HL-60 (cell line): ENCODE data around the gene FAM53B.

Source experiments
- DNase-seq, 2 experiments: peaks; one replicate each; pipeline ENCODE4 v3.0.0-alpha.2; 2010 to 2020; ENCODE audit warnings: low read depth in 1 of 2, low spot score in 1 of 2
- H3K27ac ChIP-seq: fragments of 250-450 bp; sonication (Bioruptor Pico); replicated peaks from 2 replicates; pipeline ENCODE4 v1.5.1; 2020; ENCODE audit warnings: mild to moderate bottlenecking, moderate library complexity
- H3K27me3 ChIP-seq: fragments of 250-450 bp; sonication (Bioruptor Pico); 2 replicates; pipeline ENCODE4 v1.5.1; 2021; ENCODE audit warnings: mild to moderate bottlenecking, moderate library complexity; ENCODE audit not compliant: insufficient read depth, poor library complexity, severe bottlenecking
- H3K4me3 ChIP-seq: replicated peaks from 2 replicates; pipeline ENCODE4 v1.5.1; 2011; ENCODE audit warnings: mild to moderate bottlenecking, control low read depth, low read length; ENCODE audit not compliant: insufficient read depth
- GABPA ChIP-seq: IDR thresholded peaks from 2 replicates; pipeline ENCODE4 v1.6.1; 2012; ENCODE audit warnings: low read depth
- POLR2AphosphoS5 ChIP-seq: IDR thresholded peaks from 2 replicates; pipeline ENCODE4 v1.6.1; 2012; ENCODE audit warnings: low read depth
- SPI1 ChIP-seq: IDR thresholded peaks from 2 replicates; pipeline ENCODE4 v1.6.1; 2012; ENCODE audit warnings: low read depth, mild to moderate bottlenecking, borderline replicate concordance
- TF ChIP-seq, protein P1 (sequence below): IDR thresholded peaks from 2 replicates; pipeline ENCODE4 v1.6.1; 2012; ENCODE audit warnings: low read depth; ENCODE audit not compliant: insufficient replicate concordance
- TF ChIP-seq, protein P2 (sequence below): IDR thresholded peaks from one replicate; pipeline ENCODE4 v1.5.1; 2011; ENCODE audit warnings: low read length, control low read depth, inconsistent platforms; ENCODE audit not compliant: insufficient read depth

FAM53B gene

DNA sequence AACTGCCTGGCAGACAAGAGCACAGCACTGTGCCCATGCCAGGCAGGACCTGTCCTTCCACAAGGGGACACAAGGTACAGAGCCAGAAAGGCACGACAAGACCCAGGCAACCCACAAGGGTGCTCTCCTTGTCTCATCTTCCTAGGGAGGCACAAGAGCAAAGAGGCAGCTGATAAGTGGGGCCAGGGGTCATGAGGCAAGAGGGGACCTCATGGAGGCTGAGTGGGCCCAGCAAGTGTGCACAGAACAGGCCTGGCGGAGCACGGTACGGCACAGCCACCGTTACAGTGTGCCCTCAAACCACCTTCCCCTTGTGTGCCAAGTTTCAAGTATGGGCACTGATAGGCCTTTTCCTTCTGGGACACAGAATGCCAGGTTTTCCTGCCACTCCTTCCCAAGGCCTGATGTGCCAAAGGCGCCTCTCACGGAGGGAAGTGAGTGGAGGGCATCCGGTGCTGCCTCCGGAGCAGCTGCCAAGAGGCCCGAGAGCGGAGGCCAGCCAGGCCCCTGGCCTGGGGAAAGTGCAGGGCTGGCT lies 75.6 kb downstream of the FAM53B start:
- TF ChIP-seq, protein P1, sequence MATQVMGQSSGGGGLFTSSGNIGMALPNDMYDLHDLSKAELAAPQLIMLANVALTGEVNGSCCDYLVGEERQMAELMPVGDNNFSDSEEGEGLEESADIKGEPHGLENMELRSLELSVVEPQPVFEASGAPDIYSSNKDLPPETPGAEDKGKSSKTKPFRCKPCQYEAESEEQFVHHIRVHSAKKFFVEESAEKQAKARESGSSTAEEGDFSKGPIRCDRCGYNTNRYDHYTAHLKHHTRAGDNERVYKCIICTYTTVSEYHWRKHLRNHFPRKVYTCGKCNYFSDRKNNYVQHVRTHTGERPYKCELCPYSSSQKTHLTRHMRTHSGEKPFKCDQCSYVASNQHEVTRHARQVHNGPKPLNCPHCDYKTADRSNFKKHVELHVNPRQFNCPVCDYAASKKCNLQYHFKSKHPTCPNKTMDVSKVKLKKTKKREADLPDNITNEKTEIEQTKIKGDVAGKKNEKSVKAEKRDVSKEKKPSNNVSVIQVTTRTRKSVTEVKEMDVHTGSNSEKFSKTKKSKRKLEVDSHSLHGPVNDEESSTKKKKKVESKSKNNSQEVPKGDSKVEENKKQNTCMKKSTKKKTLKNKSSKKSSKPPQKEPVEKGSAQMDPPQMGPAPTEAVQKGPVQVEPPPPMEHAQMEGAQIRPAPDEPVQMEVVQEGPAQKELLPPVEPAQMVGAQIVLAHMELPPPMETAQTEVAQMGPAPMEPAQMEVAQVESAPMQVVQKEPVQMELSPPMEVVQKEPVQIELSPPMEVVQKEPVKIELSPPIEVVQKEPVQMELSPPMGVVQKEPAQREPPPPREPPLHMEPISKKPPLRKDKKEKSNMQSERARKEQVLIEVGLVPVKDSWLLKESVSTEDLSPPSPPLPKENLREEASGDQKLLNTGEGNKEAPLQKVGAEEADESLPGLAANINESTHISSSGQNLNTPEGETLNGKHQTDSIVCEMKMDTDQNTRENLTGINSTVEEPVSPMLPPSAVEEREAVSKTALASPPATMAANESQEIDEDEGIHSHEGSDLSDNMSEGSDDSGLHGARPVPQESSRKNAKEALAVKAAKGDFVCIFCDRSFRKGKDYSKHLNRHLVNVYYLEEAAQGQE: no peak
- TF ChIP-seq, protein P2, sequence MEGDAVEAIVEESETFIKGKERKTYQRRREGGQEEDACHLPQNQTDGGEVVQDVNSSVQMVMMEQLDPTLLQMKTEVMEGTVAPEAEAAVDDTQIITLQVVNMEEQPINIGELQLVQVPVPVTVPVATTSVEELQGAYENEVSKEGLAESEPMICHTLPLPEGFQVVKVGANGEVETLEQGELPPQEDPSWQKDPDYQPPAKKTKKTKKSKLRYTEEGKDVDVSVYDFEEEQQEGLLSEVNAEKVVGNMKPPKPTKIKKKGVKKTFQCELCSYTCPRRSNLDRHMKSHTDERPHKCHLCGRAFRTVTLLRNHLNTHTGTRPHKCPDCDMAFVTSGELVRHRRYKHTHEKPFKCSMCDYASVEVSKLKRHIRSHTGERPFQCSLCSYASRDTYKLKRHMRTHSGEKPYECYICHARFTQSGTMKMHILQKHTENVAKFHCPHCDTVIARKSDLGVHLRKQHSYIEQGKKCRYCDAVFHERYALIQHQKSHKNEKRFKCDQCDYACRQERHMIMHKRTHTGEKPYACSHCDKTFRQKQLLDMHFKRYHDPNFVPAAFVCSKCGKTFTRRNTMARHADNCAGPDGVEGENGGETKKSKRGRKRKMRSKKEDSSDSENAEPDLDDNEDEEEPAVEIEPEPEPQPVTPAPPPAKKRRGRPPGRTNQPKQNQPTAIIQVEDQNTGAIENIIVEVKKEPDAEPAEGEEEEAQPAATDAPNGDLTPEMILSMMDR: no peak
- TF ChIP-seq SPI1 (no peak), POLR2AphosphoS5 (no peak), GABPA (no peak)
- H3K27me3 ChIP-seq: no peaks in the 10 kb centered on the region
- DNase-seq: no peak
- H3K27ac ChIP-seq: no peak overlapping the region
- no peak overlapping the region for H3K4me3 ChIP-seq

DNA sequence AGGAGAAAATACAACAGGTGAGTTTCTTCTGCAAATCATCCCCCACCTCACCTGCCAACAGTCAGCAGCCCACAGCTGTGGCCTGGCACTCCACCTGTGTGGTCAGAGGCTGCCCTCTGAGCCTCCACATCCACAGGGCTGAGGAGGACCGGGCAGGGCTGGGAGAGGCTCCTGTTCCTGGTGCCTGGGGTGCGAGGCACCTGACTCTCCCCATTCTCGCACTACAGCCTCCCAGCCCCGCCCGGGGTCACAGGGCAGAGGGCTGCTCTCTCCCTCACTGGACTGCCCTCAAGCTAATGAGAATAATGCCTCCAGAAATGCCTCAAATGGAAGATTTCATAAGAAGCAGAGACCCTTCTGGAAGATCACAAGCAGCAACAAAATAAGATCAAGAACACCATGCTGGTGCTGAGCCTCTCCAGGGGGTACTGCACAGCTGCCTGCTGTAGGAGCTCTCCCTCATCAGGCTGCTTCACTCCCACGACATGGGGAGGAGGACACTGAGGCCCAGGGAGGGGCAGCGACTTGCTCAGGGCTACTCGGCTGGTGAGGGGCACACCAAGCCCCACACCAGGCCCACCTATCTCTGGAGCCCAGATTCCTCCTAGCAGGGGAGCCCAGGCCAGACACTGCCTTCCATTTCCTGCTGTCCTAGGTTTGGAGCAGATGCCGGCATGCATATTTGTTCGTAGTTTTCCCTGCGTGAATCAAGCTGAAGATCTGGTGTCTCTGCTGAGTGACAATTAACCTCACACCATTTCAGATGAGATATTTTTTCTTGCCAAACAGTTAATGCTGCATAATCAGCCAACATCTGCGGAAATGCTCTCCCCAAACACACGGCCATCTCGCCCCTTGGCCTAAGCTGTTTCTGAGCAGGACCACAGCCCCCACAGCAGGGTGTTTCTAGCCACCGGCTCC lies 76.5 kb downstream of the FAM53B start:
- H3K27me3 ChIP-seq: no peaks in the 10 kb centered on the region
- no peak overlapping the region for H3K4me3 ChIP-seq
- DNase-seq: no peak
- H3K27ac ChIP-seq: no peak overlapping the region
- TF ChIP-seq SPI1: no peak
- TF ChIP-seq, protein P2: no peak

DNA sequence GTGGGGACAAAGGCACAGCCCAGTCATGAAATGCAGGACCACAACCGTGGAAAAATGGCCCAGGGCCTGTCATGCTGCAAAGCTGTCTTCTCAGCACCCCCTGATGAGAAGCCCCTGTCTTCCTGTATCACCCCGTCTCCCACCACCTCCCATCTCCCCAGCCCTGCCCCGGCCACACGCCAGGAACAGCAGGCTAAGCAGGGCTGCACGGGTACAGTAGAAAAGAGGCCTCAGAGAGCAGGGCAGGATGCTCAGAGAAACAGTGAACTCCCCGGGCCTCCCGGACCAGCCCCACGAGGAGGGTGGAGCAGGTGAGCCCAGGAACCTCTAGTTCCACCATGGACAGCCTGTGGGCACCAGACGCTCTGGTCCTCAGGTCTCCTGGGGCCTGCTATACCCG lies 77.7 kb downstream of the FAM53B start:
- Histone ChIP-seq H3K27me3 (no peaks in the 10 kb centered on the region), H3K27ac (no peak overlapping the region), H3K4me3 (no peak overlapping the region)
- TF ChIP-seq, protein P2: no peak
- TF ChIP-seq GABPA: no peak
- TF ChIP-seq SPI1: no peak
- TF ChIP-seq, protein P1: no peak
- TF ChIP-seq POLR2AphosphoS5: no peak
- no peak for DNase-seq
